VCaP (cell line): ENCODE data around the gene GINS2.

ENCODE experiments used
- H3K27ac ChIP-seq: fragments of 450-650 bp; 2 replicates; pipeline ENCODE4 v1.5.1; 2017
- CTCF ChIP-seq: fragments of 450-650 bp; conservative IDR thresholded peaks from 2 replicates; pipeline ENCODE4 v1.5.1; 2017; ENCODE audit warnings: mild to moderate bottlenecking, moderate library complexity

The GINS2 gene

GRCh38 chr16:85715169-85716021 lies 26.6 kb upstream of the GINS2 start:
- no peak for TF ChIP-seq CTCF
- H3K27ac ChIP-seq: no peak overlapping the region

- no peak overlapping the region for H3K27ac ChIP-seq
- TF ChIP-seq CTCF: no peak
Observed at GRCh38 chr16:85712801-85713200, 24.0 kb upstream of the GINS2 start.

GRCh38 chr16:85711982-85712587 lies 23.3 kb upstream of the GINS2 start:
- H3K27ac ChIP-seq: no peak overlapping the region
- no peak for TF ChIP-seq CTCF

DNA sequence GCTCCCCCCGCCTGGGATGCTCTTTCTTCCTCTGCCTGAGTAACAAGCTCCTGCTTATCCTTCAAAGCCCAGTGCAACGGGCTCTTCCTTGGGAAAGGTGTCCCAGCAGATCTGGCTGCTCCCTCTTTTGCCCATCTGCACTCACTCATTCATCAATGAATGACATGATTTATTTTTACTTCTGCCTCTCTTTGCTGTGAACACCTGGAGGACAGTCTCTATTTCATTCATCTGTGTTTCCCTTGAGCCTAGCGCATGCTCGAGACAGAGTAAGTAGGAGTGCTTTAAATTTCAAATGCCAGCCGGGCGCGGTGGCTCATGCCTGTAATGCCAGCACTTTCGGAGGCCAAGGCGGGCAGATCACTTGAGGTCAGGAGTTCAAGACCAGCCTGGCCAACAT lies 22.0 kb upstream of the GINS2 start:
- no peak overlapping the region for H3K27ac ChIP-seq
- no peak for TF ChIP-seq CTCF

GRCh38 chr16:85709766-85710585 lies 21.2 kb upstream of the GINS2 start:
- TF ChIP-seq CTCF: no peak

GRCh38 chr16:85708338-85708737 lies 19.6 kb upstream of the GINS2 start:
- H3K27ac ChIP-seq: no peak overlapping the region
- no peak for TF ChIP-seq CTCF

More at GRCh38 chr16:85709766-85710585, 21.2 kb upstream of the GINS2 start:
- no peak overlapping the region for H3K27ac ChIP-seq

DNA sequence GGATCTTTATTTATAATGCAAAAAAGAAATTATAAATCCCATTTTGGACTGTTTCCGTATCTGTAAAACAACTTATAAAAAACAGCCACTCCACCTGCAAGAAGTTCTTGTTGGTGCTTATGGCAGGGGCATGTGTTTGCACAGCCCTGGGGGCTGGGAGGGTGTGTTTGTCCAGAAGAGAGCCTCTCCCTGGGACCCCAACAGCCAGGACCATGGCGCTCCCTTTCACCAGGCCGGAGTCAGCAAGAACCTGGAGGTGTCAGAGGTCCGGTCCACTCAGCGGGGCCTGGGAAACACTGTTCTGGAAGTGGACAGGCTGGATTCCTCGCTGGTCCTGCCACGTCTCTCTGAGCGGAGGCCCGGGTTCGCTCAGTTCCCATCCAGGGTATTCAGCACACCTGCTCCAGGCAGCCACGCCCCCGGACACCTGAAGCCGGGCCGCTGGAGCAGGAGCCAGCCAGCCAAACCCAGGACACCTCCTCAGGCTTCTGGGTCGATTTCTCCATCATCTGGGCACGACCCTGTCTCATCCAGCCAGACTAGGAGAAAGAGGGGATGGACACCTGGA lies 18.9 kb upstream of the GINS2 start:
- no peak for TF ChIP-seq CTCF
- H3K27ac ChIP-seq: no peak overlapping the region
